Measurements from ENCODE around the gene SHB.

The SHB gene

DNA sequence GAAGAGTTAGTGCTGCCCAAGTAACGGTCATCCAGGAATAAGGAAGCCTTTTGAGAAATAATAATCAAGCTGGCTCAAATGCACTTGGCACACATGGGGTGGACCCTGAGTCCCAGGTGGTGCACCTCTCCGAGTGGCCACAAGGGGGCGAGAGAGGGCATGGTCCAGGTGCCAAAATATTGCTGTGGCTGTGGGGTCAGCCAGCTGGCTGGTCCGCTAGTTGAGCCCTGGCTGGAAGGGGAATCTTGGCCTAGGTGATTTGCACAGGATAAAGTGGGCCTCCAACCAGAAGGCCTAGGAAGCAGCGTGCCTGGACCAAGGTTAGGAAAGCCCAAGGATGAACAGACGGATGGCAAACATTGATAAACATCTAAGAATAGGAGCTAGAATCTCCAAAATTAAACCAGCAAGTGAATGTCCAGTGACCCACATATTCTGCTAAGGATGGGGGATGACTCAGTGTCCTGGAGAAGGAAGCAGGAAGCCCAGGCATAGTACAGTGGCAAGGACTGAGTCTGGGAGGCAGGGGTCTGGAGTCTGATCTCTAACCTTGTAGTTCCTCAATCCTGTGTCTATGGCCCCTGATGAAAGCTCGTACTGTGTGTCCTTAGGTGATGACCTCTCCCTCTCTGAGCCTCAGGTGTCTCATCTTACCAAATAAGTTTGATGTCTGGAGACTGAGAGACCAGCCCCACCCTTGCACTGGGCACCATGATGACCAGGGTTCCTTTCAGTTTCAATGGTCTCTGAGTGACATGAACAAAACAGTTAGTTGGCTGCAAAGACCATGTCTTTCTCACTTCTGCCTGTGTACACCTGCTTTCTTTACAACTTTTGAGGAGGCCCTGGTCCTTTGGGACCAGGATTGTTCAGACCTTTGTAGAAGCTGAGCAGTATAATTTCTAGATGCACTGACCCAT, 19.2 kb upstream of the SHB start:
- DNase-seq, result peak in 47 of 51 donors; percentile 17 to 84 (median 52)

- no peak for DNase-seq
Observed at GRCh38 chr9:38086496-38086895, 17.5 kb upstream of the SHB start.

DNA sequence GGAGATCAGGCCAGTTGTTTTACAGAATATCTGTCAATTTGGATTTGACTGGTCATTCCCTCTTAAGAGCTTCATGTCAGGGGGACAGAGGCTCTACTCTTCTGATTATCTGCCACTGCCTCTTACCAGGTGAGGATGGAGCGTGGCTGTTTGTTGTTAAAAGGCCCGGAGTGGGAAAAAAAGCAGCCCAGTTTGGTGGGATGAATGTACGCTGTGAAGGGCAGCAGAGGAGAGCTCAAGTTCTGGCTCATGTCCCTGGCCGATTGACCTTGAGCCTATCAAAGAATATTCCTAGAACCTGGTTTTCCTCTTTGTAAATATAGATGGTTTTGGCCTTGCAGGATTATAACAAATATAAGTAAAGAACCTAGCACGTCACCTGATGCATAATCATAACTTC, 16.3 kb upstream of the SHB start:
- no peak for DNase-seq

GRCh38 chr9:38084556-38084880, 15.5 kb upstream of the SHB start:
- DNase-seq, result peak in 21 of 51 donors; percentile 4 to 57 (median 24)

DNA sequence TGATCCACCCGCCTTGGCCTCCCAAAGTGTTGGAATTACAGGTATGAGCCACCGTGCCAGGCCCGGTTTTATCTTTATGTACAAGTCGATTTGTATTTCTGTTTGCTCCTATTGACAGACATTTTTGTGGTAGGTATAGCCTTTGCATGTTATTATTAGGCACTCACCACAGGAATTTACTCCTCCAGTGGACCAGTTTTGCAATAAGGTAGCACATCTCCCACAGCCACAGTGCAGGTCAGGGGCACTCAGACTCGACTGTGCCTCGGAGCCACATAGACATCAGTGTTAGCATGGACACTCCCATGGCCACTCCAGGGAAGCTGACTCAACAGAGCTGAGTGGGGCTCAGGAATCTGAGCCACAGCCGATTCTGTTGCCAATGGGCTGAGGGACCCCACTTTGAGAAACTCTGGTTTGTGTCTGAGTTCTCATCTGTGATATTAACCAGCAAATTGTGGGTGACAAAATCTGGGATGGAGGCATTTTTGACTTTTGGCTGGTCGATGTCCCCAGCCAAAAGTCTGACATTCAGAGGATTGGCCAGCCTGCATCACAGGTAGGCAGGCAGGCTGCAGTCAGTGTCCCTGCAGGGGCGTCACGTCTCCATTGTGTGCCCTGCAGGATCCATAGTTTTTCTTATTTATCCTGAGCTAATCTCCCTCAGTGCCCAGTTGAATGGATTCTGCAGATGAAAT, 15.0 kb upstream of the SHB start:
- no peak for DNase-seq

DNA sequence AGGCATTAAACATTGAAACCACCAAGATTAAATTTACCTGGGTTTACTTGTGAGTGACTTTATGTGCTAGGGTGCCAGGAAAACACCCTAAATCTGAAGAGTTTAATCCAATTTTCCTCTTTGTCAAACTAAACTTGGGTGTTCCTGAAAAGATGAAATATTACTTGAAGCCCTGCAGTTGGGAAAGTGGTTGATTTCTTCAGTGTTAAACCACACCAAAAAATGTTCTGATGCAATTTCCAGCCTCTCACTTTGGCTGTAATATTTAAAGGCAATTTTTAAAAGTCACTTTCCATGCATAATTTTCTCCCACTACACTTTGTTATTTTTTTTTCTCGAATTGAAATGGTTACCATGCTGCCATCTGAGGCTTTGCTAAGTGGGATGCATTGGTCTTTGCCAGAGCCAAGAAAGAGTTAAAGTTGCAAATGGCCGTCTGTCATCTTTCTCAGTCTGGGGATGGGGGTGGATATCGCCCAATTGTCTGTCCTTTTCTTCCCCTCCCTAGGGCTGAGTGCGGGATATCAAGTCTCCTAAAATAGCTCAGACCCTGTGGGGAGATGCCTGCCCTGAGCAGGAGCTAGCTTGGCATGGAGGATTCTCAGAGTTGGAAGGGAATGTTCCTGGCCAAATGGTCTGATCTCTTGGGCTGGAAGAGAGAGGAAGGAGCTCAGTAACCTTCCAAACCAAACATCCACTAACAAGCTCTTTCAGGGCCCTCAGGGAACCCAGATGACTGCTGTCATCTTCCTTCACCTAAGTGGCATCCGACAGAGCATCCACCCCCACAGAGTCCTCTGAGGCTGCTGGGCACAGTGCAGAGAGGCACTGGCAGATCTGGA, 13.6 kb upstream of the SHB start:
- no peak for DNase-seq

DNA sequence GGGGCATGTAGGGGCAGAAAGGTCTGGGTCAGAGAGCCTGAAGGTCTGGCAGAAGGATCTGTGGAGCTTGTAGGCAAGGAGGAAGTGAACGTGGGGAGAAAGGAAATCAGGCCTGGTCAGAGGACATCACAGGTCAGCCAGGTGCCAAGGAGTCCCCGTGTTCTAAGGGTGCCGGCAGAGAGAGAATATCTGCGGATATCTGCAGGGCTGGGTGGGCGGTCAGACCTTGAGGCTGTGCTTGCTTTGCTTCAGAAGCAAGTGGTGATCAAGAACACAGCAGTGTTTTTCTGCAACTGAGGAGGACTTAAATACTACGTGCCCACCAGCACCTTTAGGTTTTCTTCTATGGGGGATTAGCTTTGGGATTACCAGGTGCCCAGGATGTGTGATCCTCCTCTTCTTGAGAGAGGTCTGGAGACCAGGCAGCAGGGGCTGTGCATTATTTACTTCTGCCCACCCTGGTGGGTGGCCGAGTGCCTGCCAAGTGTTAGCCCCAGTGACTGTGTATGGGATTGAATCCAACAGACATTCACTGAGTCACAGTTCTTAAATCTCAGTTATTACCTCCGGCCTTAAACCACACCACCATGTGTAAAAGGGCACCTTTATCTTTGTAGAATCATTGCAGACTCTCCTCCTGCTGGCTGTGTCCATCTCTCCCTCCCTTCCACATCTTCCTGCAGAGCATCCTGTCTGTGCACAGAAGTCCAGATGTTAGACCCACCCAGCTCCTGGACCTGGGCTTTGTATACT, 12.5 kb upstream of the SHB start:
- DNase-seq, result no peak

DNA sequence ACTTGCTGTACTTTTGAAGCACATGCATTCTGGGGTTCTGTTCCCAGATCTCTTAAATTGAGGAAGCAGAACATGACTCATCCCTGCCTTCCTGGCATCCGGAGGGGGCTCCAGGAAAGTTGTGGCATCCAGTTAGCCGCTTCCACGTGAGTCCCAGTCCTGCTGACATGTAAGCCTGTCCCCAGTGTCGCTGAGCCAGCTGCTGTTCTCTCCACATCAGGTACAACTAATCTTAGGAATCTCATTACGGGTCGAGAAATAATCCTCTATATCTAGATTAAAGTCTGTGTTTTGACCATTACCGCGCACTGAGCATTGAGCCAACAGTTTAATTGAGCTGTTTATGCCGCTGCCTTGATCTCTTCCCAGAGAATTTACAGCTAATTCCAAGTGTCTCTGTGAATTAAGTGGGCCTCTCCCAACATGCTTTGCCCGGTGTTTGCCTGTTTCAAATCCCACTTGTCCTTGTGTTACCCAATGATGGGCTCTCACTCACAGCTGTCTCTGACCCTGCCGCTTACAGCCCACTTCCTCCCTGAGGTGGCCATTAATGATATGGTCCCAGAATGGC, 10.5 kb upstream of the SHB start:
- no peak for DNase-seq

DNA sequence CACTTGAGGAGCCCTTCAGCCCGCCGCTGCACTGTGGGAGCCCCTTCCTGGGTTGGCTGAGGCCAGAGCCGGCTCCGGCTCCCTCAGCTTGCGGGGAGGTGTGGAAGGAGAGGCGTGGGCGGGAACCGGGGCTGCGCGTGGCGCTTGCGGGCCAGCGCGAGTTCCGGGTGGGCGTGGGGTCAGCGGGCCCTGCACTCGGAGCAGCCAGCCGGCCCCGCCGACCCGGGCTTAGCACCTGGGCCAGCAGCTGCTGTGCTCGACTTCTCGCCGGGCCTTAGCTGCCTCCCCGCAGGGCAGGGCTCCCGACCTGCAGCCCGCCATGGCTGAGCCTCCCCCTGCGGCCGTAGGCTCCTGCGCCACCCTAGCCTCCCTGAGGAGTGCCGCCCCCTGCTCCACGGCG, 6.2 kb upstream of the SHB start:
- DNase-seq, result no peak

GRCh38 chr9:38074441-38074961, 5.5 kb upstream of the SHB start:
- no peak for DNase-seq

DNA sequence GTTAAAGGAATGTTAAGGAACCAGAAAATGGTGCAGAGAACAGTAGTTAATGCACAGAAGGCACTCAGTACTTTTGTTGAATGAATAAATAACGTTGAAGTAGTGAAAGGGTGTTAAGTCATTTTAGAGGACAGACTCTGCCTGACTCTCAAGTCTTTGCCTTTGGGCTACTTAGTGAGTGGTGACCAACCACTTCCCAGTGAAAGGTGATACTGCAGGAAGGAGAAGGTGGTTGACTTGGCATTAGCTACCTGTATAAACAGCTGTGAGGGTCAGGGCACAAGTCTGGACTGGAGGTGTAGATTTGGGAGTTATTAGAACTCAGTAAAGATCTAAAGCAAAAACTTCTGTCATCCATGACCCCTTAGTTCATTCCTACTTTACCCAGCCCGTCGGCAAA, 4.9 kb upstream of the SHB start:
- no peak for DNase-seq

DNA sequence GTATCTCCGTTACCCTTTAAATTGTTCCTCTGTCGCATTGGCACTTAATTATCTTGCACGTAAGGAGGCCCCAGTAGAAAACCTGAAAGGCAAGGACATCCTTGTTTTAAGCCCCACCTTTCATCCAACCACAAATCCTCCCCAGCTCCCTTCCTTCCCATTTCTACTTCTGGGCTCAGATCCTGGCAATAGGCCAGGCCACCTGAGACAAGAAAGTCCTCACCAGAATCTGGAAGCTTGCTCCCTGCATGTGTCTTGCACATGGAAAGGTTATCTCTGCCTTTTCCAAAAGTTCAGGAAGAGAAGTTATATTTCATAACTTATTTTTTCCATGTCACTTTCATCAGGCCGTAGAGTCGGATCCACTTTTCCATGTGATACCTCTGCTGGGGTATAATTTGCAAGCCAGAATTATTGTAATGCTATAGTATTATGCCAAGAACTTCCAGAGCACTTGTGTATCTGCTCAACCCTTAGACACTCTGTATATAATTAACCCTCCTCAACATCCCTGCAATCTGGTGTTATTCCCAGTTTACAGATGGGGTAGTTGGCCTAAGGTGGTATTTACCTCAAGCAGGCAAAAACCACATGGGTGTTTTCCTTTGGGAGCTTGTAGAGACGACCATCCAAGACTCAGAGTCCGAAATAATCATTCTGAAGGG, 2.6 kb upstream of the SHB start:
- no peak for DNase-seq

GRCh38 chr9:38067859-38068681, 957 bp downstream of the SHB start:
- peak in 3 of 51 donors; percentile 21 to 50 (median 37) for DNase-seq

- DNase-seq, result peak in 15 of 51 donors; percentile 9 to 57 (median 30)
Observed at GRCh38 chr9:38066914-38067858, 1.8 kb downstream of the SHB start.

DNA sequence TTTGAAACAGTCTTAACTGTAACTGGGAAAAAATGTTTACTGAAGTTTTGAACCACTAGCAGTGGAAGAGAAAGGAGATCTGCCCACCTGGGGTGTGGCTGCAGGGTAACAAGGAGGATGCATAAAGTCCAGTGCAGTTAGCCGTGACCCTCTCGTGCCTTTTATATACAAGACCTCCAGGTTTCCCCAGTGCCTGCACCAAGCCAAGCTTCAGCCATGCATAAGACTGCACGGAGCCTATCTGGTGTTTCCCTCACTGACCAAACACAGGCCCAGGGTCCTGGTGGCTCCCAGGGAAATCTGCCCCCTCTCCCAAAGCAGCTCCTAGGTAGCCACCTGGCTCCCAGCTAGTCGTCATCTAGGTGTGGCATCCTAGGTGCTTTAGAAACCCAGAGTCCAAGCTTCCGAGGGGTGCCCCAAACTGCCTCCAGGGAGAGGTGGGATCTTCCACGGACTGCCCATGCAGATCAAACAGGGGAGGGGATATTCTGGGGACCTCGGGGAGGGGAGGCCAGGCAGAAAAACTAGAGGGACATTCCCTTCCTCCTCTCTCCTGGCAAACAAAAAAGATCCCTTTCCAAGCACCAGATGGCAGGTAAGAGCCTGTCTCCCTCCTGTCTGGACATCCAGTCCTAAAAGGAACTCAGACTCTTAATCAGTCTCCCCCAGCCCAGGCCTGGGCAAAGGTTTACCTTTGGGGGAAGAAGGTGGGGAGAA, 2.7 kb downstream of the SHB start:
- DNase-seq, result no peak

DNA sequence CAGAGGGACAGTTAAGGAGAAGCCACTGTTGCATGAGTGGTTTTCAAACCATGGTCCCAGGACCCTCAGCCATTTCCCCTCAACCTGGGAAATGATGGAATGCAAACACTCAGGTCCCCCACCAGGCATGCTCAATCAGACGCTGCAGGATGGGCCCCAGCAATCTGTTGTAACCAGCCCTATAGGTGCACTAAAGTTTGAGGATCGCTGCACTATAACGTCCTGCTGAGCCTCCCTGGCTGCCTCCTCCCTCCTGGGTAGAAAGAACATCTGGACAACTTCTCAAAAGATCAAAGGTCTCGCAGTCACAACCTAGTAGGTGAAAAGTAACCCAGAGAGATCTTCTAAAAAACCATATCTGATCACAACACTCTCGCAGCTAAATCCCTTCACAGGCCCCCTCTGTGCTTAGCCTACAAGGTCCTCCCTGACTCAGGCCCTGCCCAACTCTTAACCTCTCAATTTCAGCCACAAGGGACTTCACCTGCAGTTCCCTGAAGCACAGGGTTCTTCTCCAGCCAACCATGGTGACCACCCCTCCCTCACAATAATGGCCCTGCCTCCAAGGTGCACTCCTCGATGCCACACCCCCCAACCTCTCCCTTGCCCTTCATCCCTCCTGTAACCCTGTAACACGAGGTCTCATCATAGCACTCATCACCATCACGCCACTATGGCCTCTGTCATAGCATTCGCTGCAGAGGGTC, 3.5 kb downstream of the SHB start:
- DNase-seq, result no peak
